CD4-positive, alpha-beta T cell treated with Interferon alpha-2 for 1 hour (primary cell): ENCODE results near the gene TUBA4A.

Source experiments
- DNase-seq, 2 donors: peaks; one replicate each; pipeline ENCODE4 v3.0.0-alpha.2; 2020 to 2022

Gene TUBA4A

DNA sequence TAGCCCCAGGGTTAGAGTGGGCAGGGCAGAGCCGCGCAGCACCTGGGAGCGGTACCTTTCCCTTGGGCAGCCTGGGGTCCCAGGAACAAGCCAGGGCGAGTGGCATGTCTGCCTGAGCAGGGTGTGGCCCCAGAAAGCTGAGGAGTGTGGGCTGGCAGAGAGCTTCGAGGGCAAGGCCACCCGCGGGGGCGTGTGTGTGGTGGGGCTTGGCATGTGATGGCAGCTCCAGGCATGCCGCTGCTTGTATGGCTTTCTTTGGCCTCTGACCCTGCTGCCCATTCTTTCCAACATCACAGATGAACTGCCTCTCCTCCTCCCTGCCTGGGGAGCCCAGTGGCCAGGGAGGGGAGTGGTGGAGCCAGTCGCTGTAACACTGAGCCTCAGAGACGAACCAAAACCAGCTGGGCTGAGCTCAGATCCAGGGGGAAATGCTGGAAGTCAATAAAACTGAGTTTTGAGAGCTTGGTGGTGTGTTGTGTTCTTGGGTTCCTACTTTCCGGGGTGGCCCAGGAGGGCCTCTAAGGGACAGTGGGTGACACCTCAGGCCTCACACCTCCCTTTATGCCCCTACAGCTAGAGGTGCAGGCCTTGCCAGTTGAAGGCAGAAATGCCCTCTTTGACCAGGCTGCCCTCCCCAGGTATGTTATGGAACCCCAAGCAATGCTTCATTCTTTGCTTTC, 32.9 kb upstream of the TUBA4A start:
- no peak for DNase-seq

DNA sequence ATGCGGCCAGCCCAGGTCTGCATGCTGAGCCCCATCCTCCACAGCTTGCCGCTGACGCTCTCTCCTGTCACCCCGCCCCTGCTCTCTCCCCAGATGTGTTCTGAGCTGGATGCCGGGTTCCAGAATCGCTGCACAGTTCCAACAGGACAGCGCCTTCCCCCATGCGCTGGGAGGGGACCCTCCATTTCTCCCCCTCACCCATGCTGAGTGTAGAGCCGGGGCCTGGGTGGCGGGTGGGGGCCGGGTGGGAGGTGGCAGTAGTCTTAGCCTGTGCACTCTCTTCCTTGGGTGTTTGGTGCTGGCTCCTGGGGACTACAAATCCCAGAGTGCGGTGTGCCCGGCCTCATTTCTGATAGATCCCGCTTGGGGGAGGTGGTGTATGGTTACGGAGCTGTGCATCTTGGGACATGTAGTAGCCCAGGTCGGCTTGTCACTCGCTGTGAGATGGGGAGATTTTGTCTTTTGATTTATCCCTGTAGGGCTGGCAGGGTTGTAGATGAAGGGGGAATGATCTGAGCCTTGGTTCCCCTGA, 32.2 kb upstream of the TUBA4A start:
- DNase-seq = no peak

DNA sequence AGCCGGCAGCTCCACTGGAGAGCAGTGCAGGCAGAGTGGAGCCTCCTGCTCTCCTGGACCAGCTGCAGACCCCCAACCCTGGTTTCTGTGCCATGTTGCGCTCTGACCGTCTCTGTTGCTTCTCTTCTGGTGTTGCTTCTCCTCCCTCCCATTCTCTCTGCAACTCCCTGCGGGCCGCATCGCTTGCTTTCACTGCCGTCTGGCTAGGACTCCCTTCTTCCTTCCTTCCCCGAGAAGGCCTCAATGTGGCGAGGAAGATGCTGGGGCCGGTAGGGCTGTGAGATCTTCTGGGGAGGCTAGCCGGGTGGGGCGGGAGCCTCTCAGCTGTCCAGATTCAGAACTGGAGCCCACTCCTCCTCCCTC, 31.6 kb upstream of the TUBA4A start:
- DNase-seq = no peak

DNA sequence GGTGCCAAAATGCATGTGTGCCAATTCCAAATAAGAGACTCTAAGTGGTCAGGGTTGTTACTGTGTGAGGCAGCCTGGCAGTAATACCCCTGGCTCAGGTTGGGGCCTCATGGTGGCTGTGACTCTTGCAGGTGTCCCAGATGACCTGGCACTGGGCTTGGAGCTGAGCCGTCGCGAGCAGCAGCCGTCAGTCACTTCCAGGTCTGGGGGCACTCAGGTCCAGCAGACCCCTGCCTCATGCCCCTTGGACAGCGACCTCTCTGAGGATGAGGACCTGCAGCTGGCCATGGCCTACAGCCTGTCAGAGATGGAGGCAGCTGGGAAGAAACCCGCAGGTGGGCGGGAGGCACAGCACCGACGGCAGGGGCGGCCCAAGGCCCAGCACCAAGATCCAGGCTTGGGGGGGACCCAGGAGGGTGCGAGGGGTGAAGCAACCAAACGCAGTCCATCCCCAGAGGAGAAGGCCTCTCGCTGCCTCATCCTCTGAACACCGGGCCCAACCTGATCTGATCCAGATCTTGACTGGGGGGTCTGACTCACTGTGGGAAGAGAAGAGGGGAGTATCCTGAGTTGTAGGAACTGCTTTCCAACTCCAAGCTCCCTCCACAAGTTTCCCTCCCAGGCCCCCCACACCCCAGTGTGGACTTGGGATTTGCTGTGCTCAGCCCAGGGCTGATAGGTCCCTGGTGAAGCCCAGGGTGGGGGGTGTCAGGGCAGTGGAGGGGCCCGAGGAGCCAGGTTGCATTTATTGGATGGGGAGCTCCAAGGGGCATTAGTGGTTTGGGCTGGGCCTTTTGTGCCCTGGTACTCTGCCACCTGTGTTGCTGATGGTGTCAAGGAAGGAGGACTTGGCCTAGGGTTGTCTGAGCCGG, 31.0 kb upstream of the TUBA4A start:
- no peak for DNase-seq

DNA sequence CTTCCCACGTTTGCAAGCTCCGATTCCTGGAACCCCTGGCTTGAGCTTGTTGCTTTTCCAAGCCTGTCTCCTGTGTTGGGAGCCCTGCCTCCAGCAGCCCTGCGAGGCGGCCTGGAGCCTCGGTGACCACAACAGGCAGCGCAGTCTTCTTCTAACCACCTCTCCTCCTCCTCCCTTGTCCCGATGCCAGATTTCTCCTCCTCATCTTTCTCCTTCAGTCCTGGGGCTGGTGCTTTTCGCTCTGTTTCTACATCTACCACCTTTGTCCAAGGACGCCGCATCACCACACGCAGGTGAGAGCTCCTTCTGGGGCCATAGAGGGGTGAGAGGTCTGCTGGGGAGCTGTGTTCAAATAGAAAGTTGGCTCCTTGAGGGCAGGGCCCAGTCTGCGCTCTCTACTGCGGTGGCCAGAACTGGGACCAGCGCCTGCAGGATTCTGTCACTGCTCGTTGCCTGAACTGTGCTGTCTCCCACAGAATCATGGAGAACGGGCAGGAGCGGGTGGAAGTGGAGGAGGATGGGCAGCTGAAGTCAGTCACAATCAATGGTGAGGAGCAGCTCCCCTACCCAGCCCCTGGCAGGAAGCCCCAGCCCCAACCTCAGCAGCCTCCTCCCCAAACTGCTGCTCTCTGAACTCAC, 29.3 kb upstream of the TUBA4A start:
- DNase-seq = no peak

DNA sequence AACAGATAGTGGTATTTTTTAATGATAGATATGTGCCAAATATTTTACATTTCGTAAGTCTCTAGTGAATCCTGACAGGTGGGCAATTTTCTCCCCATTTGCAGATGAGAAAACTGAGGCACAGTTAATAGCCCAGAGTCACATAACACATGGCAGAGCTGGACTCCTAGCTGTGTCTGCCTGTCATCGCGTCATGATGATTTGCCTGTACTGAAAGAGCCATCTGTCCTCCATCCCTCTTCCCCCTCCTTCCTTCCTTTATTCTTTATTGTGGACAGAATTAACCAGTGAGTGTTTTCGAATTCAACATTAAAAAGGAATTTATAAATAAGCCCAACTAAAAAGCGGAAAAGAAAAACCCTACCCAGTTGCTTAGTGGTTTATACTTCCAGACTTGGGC, 28.7 kb upstream of the TUBA4A start:
- DNase-seq = no peak

DNA sequence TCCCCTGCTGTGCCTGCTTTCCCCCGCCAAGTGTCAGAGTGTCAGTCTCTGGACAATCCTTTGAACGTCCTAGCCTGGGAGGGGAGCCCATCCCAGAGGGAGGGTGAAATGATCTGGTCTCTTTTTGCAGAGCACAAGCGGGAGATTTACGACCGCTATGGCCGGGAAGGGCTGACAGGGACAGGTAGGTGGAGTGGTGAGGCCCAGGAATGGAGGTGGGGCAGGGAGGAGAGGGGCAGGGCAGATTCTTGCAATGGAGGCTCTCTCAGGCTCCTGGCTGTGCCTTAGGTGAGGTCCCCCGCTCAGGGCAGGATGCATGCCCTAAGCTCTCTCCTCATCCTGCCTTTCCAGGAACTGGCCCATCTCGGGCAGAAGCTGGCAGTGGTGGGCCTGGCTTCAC, 27.9 kb upstream of the TUBA4A start:
- no peak for DNase-seq

DNA sequence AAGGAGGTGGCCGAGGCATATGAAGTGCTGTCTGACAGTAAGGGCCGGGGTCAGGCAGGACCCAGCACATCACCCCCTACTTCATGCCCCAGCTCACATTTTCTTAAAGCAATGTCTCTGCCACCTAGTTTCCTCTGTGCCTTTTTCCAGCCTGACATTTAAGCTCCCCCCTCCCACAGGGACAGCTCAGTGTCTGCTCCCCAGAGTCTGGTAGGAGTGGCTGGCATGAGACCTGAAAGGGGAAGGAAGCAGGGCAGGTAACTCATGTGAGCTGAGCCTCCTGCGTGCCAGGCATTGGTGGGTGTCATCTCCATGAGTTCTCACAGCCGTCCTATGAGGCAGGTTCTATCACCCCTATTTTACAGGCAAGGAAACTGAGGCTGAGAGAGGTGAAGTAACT, 26.9 kb upstream of the TUBA4A start:
- DNase-seq = no peak

DNA sequence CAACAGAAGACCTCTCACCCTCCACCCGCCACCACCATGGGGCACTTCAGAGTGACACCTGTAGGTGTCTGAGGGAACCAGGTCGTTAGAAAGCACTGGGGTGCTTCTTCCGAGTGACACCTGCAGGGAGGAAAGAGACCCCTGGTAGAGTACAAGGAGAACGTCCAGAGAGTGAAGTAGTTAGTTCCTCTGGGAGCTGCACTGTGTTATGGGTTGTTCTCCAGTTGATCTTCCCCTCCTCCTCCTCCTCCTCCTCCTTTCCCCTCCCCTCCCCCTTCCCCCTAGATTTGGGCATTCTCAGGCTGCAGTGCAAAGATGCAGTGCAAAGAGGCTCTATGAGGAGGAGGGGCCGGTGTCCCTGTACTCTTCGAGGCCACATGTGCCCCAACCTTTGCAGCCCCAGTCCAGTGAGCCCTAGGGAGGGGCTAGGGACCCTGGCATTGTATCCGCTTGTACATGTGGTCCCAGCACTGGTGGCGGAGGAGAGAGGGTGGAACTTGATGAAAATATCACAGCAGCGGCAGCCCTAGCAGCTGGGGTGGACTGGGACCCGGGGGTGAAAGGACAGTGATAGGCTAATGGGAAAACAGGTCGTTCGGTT, 26.3 kb upstream of the TUBA4A start:
- no peak for DNase-seq

DNA sequence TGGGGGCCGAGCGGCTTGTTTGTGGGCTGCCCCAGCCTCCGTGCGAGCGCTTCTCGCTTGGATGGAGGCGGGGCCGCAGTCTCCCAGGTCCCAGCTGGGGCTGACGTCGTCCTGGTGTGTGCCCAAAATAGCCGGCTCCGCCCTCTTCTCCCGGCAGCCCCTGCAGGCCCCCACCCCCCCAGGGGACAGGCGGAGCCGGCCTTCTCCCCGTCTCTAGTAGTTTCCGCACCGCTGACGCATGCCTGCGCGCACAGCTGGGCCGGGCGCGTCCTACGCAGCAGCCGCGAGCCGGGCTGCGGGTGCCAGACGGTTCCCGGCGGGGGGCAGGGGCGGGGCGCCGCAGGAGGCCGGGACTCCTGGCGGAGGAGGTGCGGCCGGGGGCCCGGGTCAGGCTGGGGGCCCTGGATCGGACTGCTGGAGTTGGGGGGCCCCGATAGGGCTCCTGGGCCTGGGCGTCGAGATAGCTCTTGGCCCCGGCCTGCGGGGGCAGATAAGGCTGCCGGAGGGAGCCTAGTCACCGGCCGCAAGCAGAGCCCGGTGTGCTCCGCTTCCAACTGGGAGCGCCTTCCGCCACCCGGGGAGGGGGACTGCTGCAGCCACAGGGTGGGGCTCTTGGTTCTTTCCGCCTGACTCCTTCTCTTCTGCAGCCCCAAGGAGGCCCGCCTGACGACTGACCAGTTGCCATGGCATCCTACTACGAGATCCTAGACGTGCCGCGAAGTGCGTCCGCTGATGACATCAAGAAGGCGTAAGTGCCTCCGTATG, 25.6 kb upstream of the TUBA4A start, which contains the start of gene DNAJB2:
DNAJB2 (plus strand) TSS at position 216 of the 765 bp plus-strand sequence; CDS start at position 684, 468 bp downstream.
- peak; percentile 99 for DNase-seq

DNA sequence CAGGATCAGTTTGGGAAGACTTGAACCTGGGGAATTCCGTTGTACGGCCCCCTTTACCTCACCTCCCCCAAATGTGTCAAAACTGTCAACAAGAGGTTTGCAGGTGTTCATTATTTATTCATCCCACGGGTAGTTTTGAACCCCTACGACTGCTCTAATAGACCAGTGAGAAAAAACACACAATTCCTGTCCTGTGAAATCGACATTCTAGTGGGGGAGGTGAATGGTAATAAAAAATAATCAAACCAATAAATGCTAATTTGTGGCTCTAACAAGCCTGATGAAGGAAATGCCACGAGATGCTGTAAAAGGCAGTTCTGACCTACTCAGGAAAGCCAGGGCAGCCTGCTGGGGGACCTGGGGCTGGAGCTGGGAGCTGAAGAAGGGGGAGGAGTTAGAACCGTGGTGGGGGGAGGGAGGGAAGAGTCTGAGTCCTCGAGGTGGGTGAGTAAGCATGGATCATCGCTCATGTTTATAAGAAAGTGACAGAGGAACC, 25.0 kb upstream of the TUBA4A start:
- DNase-seq = no peak

DNA sequence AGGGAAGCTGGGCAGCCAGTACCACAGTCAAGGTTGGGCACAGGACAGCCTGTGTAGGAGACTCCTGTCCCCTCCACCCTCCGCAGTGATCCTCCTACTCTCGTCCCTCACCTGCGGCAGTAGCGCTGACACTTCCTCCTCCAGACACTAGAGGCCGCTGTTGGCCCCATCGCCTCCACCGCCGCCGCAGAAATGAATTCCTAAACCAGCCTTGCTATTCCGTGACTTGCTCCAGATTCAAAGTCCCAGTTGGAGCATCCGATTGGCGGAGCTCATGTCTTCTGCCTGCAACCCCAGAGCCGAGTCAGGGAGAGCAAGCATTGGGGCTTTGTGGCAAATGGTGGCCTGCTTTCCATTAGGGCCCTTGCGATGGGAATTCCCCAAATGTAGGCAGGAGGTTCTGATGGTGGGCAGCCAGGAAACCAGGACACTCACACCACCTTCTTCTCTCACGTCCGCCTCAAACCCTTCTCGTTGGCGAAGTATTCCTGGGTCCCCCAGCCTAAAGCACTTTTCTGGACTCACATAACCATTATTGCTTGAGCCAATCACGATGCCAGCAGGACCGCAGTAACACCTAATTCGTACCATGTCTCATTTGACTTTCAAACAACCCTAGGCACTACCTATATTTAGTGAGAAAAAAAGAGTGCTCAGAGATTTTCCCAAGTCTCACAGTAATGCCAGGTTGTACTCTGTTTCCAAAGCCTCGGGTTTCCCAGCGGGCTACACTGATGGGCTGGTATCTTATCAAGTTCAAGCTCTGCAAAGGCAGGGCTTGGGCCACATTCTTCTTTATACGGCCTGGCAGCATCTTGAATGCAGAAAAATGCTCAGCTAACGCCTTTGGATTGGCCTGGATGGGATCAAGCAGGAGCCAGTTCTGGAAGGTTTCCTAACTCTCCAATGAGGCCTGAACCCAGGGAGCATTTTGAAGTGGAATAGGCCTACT, 24.3 kb upstream of the TUBA4A start:
- peak; percentile 71 to 81 for DNase-seq

DNA sequence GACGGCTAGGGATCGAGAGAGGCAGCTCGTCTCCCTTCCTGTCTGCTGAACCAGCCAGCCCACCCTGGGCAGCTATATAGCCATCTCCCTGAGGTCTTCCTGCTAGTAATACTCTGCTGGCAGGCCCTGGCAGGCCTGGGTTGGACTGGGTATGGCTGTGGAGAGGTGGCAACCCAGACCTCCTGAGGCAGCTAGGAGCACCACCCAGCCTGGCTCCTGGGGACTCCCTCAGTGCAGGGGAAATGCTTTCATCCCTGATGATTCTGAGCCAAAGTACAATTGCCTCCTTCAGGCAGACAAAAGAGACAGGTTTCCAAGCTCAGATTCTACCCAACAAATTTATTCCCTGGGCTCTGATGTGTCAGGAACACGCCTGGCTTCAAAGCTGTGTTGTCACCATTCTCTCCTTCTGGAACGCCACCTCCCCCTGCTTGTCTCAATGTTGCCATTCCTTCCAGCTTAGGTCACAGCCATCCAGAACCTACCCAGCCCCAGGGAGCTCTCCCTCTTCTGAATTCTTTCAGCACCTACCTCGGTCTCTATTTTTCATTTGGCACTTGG, 20.7 kb upstream of the TUBA4A start:
- DNase-seq = no peak

DNA sequence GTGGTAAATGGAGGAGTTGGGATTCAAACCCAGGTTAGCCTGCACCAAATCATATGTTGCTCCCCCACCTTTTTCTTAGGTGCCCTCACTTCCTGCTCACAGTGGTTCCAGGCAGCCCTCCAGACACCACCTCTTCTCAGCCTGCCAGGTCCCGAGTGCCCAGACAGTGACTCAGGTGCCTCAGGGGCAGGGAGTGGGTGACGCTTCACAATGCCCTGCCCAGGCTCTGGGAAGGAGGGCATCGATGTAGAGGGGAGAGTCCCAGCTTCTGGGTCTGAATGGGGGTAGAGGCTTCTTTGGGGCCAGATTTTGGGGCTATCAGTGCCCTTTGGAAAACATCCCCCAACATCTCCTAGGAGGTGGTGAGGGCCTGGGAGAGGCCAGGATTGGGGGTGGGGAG, 20.2 kb upstream of the TUBA4A start:
- DNase-seq = no peak

DNA sequence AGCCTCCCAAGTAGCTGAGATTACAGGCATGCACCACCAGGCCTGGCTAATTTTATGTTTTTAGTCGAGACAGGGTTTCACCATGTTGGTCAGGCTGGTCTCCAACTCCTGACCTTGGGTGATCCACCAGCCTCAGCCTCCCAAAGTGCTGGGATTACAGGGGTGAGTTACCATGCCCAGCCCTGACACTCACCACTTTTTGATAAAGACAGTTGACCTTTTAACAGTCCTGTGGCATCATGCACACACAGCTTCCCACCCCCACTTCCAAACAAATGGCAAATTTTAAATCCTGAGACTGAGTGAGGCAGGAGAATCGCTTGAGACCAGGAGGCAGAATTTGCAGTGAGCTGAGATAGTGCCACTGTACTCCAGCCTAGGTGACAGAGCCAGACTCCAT, 19.3 kb upstream of the TUBA4A start:
- DNase-seq = no peak

DNA sequence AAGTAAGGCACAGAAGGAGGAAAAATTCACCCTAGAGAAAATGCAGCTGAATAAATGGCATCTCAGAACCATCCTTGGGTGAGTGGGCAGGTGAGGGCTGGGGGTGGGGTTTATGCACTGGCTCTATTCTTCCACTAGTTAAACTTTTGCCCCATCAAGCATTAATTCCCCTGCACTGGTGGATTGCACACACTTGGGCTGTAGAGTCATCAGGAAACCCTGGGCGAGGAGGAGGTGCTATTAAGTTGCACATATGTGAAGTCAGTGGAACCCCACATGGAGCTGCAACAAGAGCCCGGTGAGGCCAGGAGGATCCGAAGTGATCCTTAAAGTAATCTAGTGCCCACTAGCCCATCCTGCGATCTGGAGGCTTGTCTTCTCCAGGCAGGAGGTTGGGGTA, 18.6 kb upstream of the TUBA4A start:
- no peak for DNase-seq

DNA sequence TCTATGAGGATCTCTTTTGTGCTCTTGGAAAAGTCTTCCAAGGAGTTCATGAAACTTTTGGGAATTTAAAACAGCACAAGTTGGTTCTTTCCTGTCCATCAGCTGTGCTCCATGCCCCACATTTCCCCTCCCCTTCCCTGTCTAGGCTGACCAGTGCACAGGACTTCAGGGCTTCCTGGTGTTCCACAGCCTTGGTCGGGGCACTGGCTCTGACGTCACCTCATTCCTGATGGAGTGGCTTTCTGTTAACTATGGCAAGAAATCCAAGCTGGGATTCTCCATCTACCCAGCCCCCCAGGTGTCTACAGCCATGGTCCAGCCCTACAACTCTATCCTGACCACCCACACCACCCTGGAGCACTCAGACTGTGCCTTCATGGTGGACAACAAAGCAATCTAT, 17.3 kb upstream of the TUBA4A start:
- no peak for DNase-seq

DNA sequence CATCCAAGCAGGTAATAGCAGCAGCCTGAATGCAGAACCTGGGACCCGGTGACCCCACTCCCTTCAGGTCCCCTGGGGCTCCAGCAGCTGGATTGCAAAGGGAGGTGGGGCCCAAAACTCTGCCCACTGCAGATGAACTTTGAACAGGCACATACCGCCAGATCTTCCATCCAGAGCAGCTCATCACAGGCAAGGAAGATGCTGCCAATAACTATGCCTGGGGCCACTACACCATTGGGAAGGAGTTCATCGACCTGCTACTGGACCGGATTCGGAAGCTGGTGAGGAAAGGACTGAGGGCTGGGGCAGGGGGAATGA, 16.3 kb upstream of the TUBA4A start:
- DNase-seq = no peak

DNA sequence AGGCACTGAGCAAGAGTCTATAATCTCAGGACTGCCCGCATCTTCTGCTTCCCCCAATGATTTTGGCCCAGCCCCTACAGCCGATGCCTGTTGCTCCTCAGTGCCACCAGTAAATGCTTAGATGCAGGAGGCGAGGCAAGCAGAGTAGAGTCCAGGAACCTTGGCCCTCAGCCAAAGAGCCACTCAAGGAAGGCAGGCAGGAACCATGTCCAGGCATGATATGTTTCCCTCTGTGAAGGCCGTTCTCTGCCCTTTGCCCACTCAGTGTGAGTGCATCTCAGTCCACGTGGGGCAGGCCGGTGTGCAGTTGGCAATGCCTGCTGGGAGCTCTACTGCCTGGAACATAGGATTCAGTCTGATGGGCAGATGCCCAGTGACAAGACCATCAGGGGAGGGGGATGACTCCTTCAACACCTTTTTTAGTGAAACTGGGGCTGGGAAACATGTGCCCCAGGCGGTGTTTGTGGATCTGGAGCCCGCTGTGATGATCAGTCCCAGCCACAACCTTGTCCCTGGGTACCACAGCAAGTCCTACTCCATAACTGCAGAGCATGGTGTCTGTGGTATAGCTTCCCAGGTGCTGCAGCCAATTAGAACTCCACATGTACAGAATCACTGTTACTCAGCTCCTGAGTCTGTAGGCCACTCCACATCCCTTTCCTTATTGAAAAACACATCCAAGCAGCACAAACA, 15.8 kb upstream of the TUBA4A start:
- no peak for DNase-seq

DNA sequence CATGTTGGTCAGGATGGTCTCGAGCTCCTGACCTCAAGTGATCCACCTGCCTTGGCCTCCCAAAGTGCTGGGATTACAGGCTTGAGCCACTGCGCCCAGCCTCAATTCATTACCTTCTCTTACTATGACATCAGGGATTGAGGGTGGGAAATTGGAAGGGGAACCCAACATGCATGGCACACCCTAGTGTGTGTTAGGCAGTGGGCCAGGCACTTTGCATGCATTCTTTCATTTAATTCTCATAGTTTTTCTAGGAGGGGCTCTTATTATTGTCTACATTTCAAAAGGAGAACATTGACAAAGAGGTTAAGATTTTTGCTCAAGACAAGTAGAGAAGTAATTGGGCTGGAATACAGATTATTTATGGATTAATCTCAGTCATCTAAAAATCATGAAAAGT, 14.6 kb upstream of the TUBA4A start:
- no peak for DNase-seq
